ENCODE measurements around the gene UTY. TPM values are rescaled to one million over a fixed set of nuclear protein-coding genes. Genes with fewer than 3 reads are reported as not detected.

UTY gene
- total and polyA plus RNA-seq, 8 donors: 0.20 to 27.5 (median 22.9) TPM; not detected in 1

DNA sequence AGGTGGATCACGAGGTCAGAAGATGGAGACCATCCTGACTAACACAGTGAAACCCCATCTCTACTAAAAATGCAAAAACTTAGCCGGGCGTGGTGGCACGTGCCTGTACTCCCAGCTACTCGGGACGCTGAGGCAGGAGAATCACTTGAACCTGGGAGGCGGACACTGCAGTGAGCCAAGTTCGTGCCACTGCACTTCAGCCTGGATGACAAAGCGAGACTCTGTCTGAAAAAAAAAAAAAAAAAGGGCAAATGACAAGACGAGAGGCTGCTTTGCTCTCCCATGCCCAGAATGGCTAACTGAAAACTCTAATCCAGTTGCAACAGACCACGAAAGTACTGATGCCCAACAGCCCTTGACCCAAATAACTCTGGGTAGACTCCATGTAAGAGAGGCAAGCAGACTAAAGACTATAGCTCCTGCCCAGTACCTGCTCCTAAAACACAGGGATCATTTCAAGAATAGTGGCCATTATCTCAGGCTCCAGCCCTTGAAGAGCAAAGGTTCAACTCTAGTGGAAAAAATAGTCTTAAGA, 29.2 kb downstream of the UTY start:
- ATAC-seq: no peak

DNA sequence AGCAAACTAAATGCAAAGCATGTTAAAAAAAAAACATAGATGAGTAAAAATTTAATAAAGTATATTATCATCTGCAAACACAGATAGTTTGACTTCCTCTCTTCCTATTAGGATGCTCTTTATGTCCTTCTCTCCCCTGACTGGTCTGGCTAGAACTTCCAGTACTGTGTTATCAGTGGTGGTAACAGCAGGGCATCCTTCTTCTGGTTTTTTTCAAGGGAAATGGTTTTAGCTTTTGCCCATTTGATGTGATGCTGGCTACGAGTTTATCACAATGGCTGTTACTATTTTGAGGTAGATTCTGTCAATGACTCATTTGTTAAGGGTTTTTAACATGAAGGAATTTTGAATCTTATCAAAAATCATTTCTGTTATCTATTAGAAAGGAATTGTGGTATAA, 34.3 kb downstream of the UTY start:
- Histone ChIP-seq H3K9me3 (no peaks in the 10 kb centered on the region), H3K27ac (no peak overlapping the region), H3K27me3 (no peaks in the 10 kb centered on the region), H3K4me1 (peaks cover 0 to 4% of the 10 kb centered on the region in 2 donors), H3K36me3 (no peaks in the 10 kb centered on the region), H3K4me3 (no peak overlapping the region)
- intact Hi-C loops (cut with DNase I): no loop called here
- DNase-seq (no peak), ATAC-seq (no peak)
- TF ChIP-seq, protein P1, sequence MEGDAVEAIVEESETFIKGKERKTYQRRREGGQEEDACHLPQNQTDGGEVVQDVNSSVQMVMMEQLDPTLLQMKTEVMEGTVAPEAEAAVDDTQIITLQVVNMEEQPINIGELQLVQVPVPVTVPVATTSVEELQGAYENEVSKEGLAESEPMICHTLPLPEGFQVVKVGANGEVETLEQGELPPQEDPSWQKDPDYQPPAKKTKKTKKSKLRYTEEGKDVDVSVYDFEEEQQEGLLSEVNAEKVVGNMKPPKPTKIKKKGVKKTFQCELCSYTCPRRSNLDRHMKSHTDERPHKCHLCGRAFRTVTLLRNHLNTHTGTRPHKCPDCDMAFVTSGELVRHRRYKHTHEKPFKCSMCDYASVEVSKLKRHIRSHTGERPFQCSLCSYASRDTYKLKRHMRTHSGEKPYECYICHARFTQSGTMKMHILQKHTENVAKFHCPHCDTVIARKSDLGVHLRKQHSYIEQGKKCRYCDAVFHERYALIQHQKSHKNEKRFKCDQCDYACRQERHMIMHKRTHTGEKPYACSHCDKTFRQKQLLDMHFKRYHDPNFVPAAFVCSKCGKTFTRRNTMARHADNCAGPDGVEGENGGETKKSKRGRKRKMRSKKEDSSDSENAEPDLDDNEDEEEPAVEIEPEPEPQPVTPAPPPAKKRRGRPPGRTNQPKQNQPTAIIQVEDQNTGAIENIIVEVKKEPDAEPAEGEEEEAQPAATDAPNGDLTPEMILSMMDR (IDR thresholded peaks at IDR 0.05): no peak

More for the DNA sequence above, 29.2 kb downstream of the UTY start:
- intact Hi-C loops (cut with DNase I): no loop called here
- no peak overlapping the region for H3K27ac ChIP-seq
- H3K36me3 ChIP-seq: no peaks in the 10 kb centered on the region
- peak in 1 of 4 donors; percentile 1 for DNase-seq
- H3K4me1 ChIP-seq: peaks cover 0 to 7% of the 10 kb centered on the region in 2 donors
- TF ChIP-seq, protein P1 (IDR thresholded peaks at IDR 0.05): no peak
- H3K27me3 ChIP-seq: no peaks in the 10 kb centered on the region
- H3K4me3 ChIP-seq: no peak overlapping the region
- H3K9me3 ChIP-seq: no peaks in the 10 kb centered on the region

GRCh38 chrY:13443146-13443545, 36.7 kb downstream of the UTY start:
- Histone ChIP-seq H3K4me3 (no peak overlapping the region), H3K27me3 (no peaks in the 10 kb centered on the region), H3K4me1 (no peaks in the 10 kb centered on the region), H3K9me3 (no peaks in the 10 kb centered on the region), H3K36me3 (no peaks in the 10 kb centered on the region), H3K27ac (no peak overlapping the region)
- TF ChIP-seq, protein P1 (IDR thresholded peaks at IDR 0.05): no peak
- intact Hi-C loops (cut with DNase I): no loop called here
- DNase-seq: no peak
- ATAC-seq: no peak

DNA sequence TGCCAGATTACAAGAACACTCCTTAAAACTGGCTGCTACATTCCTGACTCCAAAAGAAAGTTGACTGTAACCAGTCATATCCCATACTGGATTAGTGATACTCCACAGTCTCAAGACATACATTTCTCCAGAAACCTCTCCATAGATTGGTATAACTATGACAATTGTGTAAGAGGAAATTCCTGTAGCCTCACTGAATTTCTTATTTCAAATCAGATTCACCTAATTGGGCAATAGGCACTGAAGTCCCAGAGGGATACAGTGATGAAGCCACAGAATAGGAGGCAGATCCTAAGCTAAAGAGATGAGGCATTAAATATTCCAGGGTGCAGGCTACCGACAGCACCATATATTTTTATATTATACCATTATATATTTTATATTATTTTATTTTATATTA, 39.0 kb downstream of the UTY start:
- Histone ChIP-seq H3K4me1 (no peaks in the 10 kb centered on the region), H3K9me3 (no peaks in the 10 kb centered on the region), H3K27me3 (no peaks in the 10 kb centered on the region), H3K4me3 (no peak overlapping the region), H3K36me3 (no peaks in the 10 kb centered on the region), H3K27ac (no peak overlapping the region)
- TF ChIP-seq, protein P1 (IDR thresholded peaks at IDR 0.05): no peak
- ATAC-seq: no peak
- intact Hi-C loops (cut with DNase I): no loop called here
- DNase-seq: no peak

GRCh38 chrY:13435968-13436937, 43.6 kb downstream of the UTY start:
- peak overlapping the region in 1 of 2 donors; percentile 36 for H3K4me3 ChIP-seq

More at GRCh38 chrY:13435968-13436937, 43.6 kb downstream of the UTY start:
- H3K4me1 ChIP-seq: no peaks in the 10 kb centered on the region
- no peaks in the 10 kb centered on the region for H3K36me3 ChIP-seq
- DNase-seq (peak in 1 of 4 donors; percentile 9), ATAC-seq (no peak)
- TF ChIP-seq, protein P1 (IDR thresholded peaks at IDR 0.05): peak in 1 of 2 donors; percentile 53
- intact Hi-C loops (cut with DNase I): no loop called here
- H3K27ac ChIP-seq: peak overlapping the region in 1 of 2 donors; percentile 48
- no peaks in the 10 kb centered on the region for H3K27me3 ChIP-seq
- H3K9me3 ChIP-seq: no peaks in the 10 kb centered on the region

Data from left lung (tissue), 10 donors.